K562 (cell line): Measurements from ENCODE around the gene VAT1L. TPM values are rescaled to one million over a fixed set of nuclear protein-coding genes. Genes with fewer than 3 reads are reported as not detected.

Source experiments
- ATAC-seq: fragments of 200-7000 bp; cut with Tn5 transposase; 3 replicates; pipeline ENCODE4 v1.9.1; 2020; ENCODE audit warnings: moderate library complexity
- BruUV-seq: library from RNA; stranded (reverse); fragments of 400-500 nt; replicated peaks from 2 replicates; lab custom pipeline; 2021; lab: Mats Ljungman, UMichigan
- CTCF ChIA-PET: fragments of 300-600 bp; formaldehyde crosslinking; extraction: SDS; loops from one replicate; lab custom pipeline; 2021; ENCODE audit warnings: low intra/inter-chr PET ratio; lab: Yijun Ruan, JAX
- POLR2A ChIA-PET: fragments of 300-600, 350-650 bp; sonication (Branson Sonifier 250); formaldehyde crosslinking; extraction: SDS; loops from one replicate; lab custom pipeline; 2021; ENCODE audit warnings: antibody characterized with exemption, inconsistent platforms; lab: Yijun Ruan, JAX
- DNase-seq, 4 experiments: peaks; one replicate each; pipeline versions ENCODE4 v3.0.0 to v3.0.0-alpha.2; 2011 to 2018; ENCODE audit warnings: low spot score in 3 of 4, mixed read lengths in 3 of 4; ENCODE audit errors: extremely low read depth in 1 of 4
- FAIRE-seq: peaks from 2 replicates; lab custom pipeline; 2011; peaks lifted over from hg19 to GRCh38; lab: Jason Lieb, UNC
- H2AFZ ChIP-seq: 2 replicates; pipeline ENCODE4 v1.6.0; 2011; ENCODE audit warnings: low read depth, low read length, control low read depth, inconsistent platforms
- H3K27ac ChIP-seq: fragments of 200-600 bp; 3 replicates; pipeline ENCODE4 v1.8.0; 2011; ENCODE audit warnings: low read depth, mild to moderate bottlenecking, control low read depth, inconsistent platforms, low read length, moderate library complexity, mixed read lengths; ENCODE audit errors: extremely low read depth
- H3K27me3 ChIP-seq, 2 experiments: fragments of 300-600 bp in 1 of 2; 2 replicates in 1 of 2; 3 replicates in 1 of 2; pipeline versions ENCODE4 v1.6.0 to v1.8.0; 2011; ENCODE audit warnings: inconsistent platforms in 2 of 2, low read length in 2 of 2, mild to moderate bottlenecking in 1 of 2, mixed read lengths in 1 of 2, moderate library complexity in 1 of 2; ENCODE audit not compliant: control insufficient read depth in 2 of 2, insufficient read depth in 2 of 2
- H3K36me3 ChIP-seq: fragments of 300-600 bp; 3 replicates; pipeline ENCODE4 v1.8.0; 2011; ENCODE audit warnings: mild to moderate bottlenecking, low read length, inconsistent platforms; ENCODE audit not compliant: control insufficient read depth, insufficient read depth
- H3K4me1 ChIP-seq, 2 experiments: fragments of 200-600 bp in 1 of 2; replicated peaks in 1 of 2; 2 replicates in 1 of 2; 3 replicates in 1 of 2; pipeline versions ENCODE4 v1.5.1 to v1.8.0; 2011; ENCODE audit warnings: inconsistent platforms in 2 of 2, low read length in 2 of 2, mild to moderate bottlenecking in 1 of 2, mixed read lengths in 1 of 2, moderate library complexity in 1 of 2; ENCODE audit not compliant: control insufficient read depth in 2 of 2, insufficient read depth in 2 of 2
- H3K4me2 ChIP-seq: 2 replicates; pipeline ENCODE4 v1.6.1; 2011; ENCODE audit warnings: low read length, control low read depth, inconsistent platforms, mixed read lengths; ENCODE audit not compliant: insufficient read depth
- H3K4me3 ChIP-seq: fragments of 200-600 bp; sonication (generic), shearing (Covaris generic); 2 replicates; pipeline ENCODE4 v1.5.1; 2016; ENCODE audit warnings: control low read depth, inconsistent platforms
- H3K79me2 ChIP-seq: fragments of 200-600 bp; 3 replicates; pipeline ENCODE4 v1.8.0; 2011; ENCODE audit warnings: low read length, inconsistent platforms; ENCODE audit not compliant: control insufficient read depth, insufficient read depth
- H3K9ac ChIP-seq, 2 experiments: 2 replicates each; pipeline versions ENCODE4 v1.6.0 to v1.6.1; 2011; ENCODE audit warnings: low read depth in 2 of 2, low read length in 2 of 2, control low read depth in 1 of 2, inconsistent platforms in 1 of 2, mild to moderate bottlenecking in 1 of 2, mixed read lengths in 1 of 2; ENCODE audit not compliant: insufficient read depth in 1 of 2
- H3K9me1 ChIP-seq: one replicate; pipeline ENCODE4 v1.6.0; 2011; ENCODE audit warnings: inconsistent platforms, mild to moderate bottlenecking, low read length, moderate library complexity; ENCODE audit not compliant: control insufficient read depth, insufficient read depth
- H3K9me3 ChIP-seq: replicated peaks from 2 replicates; pipeline ENCODE4 v1.5.1; 2011; ENCODE audit warnings: low read depth, low read length, inconsistent platforms; ENCODE audit not compliant: control insufficient read depth, insufficient read depth
- H4K20me1 ChIP-seq: replicated peaks from 2 replicates; pipeline ENCODE4 v1.6.1; 2011; ENCODE audit warnings: low read length, inconsistent platforms, mixed read lengths; ENCODE audit not compliant: control insufficient read depth, insufficient read depth
- GTF3C2 ChIP-seq: IDR thresholded peaks from 3 replicates; pipeline ENCODE4 v1.6.1; 2011; ENCODE audit warnings: borderline replicate concordance, mild to moderate bottlenecking, moderate library complexity; ENCODE audit not compliant: insufficient read length; ENCODE audit errors: extremely low read depth
- PHF8 ChIP-seq: fragments of 200-600 bp; sonication (generic); IDR thresholded peaks from 2 replicates; pipeline ENCODE4 v1.6.1; 2012; ENCODE audit warnings: mixed run types, mild to moderate bottlenecking, inconsistent platforms, low read length, moderate library complexity, borderline replicate concordance
- RHOXF2B ChIP-seq: fragments of 250-450 bp; sonication (Bioruptor Pico); conservative IDR thresholded peaks from 2 replicates; pipeline ENCODE4 v1.5.1; 2021
- STAG1 ChIP-seq: sonication (generic); formaldehyde crosslinking; IDR thresholded peaks from 2 replicates; pipeline ENCODE4 v1.5.0; 2020; ENCODE audit warnings: missing genetic modification reagents, borderline replicate concordance
- TOE1 ChIP-seq, 2 experiments: fragments of 450-650 bp in 1 of 2; sonication (generic) in 1 of 2; formaldehyde crosslinking in 1 of 2; IDR thresholded peaks; 2 replicates each; pipeline versions ENCODE4 v1.7.1 to v1.8.0; 2016 to 2022; ENCODE audit warnings: borderline replicate concordance in 2 of 2, mild to moderate bottlenecking in 2 of 2, antibody characterized with exemption in 1 of 2, inconsistent platforms in 1 of 2, low read depth in 1 of 2, missing genetic modification reagents in 1 of 2, moderate library complexity in 1 of 2
- ZFP30 ChIP-seq: fragments of 250-450 bp; sonication (Bioruptor Pico); IDR thresholded peaks from 2 replicates; pipeline ENCODE4 v1.8.0; 2022; ENCODE audit warnings: moderate library complexity, mild to moderate bottlenecking, inconsistent platforms, borderline replicate concordance
- ZNF280B ChIP-seq: fragments of 250-450 bp; sonication (Bioruptor Pico); IDR thresholded peaks from 2 replicates; pipeline ENCODE4 v1.5.1; 2021; ENCODE audit warnings: mild to moderate bottlenecking
- ZNF407 ChIP-seq: fragments of 450-650 bp; IDR thresholded peaks from 2 replicates; pipeline ENCODE4 v1.6.1; 2016; ENCODE audit warnings: low read depth
- WGBS: fragments of 100-300 bp; shearing (Covaris generic); methylation state at CpG from one replicate; pipeline ENCODE4 v1.1.6; 2016; ENCODE audit warnings: low coverage, mixed read lengths; ENCODE audit not compliant: insufficient coverage; ENCODE audit errors: missing lambda C conversion rate; 5-methylcytosine and 5-hydroxymethylcytosine counted together
- in situ Hi-C: fragments of 300-500 bp; cut with MboI; formaldehyde crosslinking; loops from 4 replicates; pipeline ENCODE4 v1.15.0; 2018; ENCODE audit warnings: inconsistent platforms, mixed read lengths
- intact Hi-C: fragments of 100-400 bp; cut with micrococcal nuclease; formaldehyde crosslinking; loops from 2 replicates; pipeline ENCODE4 v1.14.2; 2022
- polyA plus RNA-seq, 8 experiments: library from polyadenylated mRNA; depleted of rRNA in 4 of 8; stranded (reverse) in 5 of 8; unstranded in 3 of 8; fragments of >200 nt; fragmentation: Nextera tagmentation in 2 of 8; fragmentation: Illumina TruSeq in 1 of 8; extraction: Ambion mirVana in 2 of 8; extraction: Trizol in 1 of 8; gene quantifications; 2 replicates each; pipeline versions ENCODE4 v1.2.1 to v1.2.3, GENCODE V29; 2011 to 2014; ENCODE audit warnings: inconsistent platforms in 1 of 8, missing spikeins in 1 of 8
- total RNA-seq, 7 experiments: library from RNA; depleted of rRNA in 6 of 7; stranded (reverse); fragments of >200 nt in 6 of 7; fragmentation: Illumina TruSeq in 2 of 7; extraction: Trizol in 2 of 7; gene quantifications; 2 replicates each; pipeline versions ENCODE4 v1.2.1 to v1.2.3, GENCODE V29; 2011 to 2021; ENCODE audit warnings: low replicate concordance in 1 of 7

VAT1L gene
- total and polyA plus RNA-seq, 9 of the 15 experiments (the other 6 are each of a cell fraction or from before 2014, with no cell fraction given), result 0.01 TPM; not detected in 8

- DNase-seq (no peak), FAIRE-seq (no peak), ATAC-seq (no peak)
- Histone ChIP-seq H2AFZ (no peak overlapping the region), H4K20me1 (peaks cover 4% of the 10 kb centered on the region; the same call in 1 of the 2 replicates), H3K4me1 (no peaks in the 10 kb centered on the region), H3K4me3 (no peak overlapping the region), H3K4me2 (no peak overlapping the region), H3K9me1 (no peaks in the 10 kb centered on the region), H3K36me3 (no peaks in the 10 kb centered on the region), H3K9me3 (no peaks in the 10 kb centered on the region), H3K9ac (no peak overlapping the region), H3K27ac (no peak overlapping the region), H3K27me3 (peaks cover 4 to 19% of the 10 kb centered on the region in 2 experiments; a peak in 3 of 5 replicates), H3K79me2 (no peaks in the 10 kb centered on the region)
- in situ Hi-C loops, result no loop called here
- intact Hi-C loops, result no loop called here
- no TSS peak for BruUV-seq
- CTCF ChIA-PET, result no interaction called here
- POLR2A ChIA-PET, result interaction anchor here (1.1 kb wide), 1 partner anchor 14 kb away, joined by 3 read pairs; no protein-coding TSS in a partner anchor
- 4% methylated on average over 3 of the region's 3 CpGs for WGBS
- no peak for TF ChIP-seq ZNF407
- no peak for TF ChIP-seq GTF3C2
- no peak for TF ChIP-seq TOE1 (IDR thresholded peaks at IDR 0.05; ENCODE audit: borderline replicate concordance)
- TF ChIP-seq TOE1 (CRISPR knock-in tag; IDR thresholded peaks at IDR 0.05; ENCODE audit: borderline replicate concordance, low read depth), result no peak
- no peak for TF ChIP-seq RHOXF2B (CRISPR knock-in tag)
- TF ChIP-seq PHF8, result no peak
- no peak for TF ChIP-seq STAG1
- TF ChIP-seq ZFP30, result no peak
- no peak for TF ChIP-seq ZNF280B (CRISPR knock-in tag)
Measured at GRCh38 chr16:77842468-77842867, 54.1 kb downstream of the VAT1L start.
